Hypothalamus (tissue), 51 donors: ENCODE measurements around the gene KSR2.
"Not testable (repeated sequence)": the region's sequence is repeated elsewhere in the genome, so short reads cannot be mapped to it uniquely, and the experiment has no call there.

ENCODE experiments used
- DNase-seq, 51 donors: peaks; one replicate each; lab custom pipeline; 2025; lab: John Stamatoyannopoulos, UW

The KSR2 gene

DNA sequence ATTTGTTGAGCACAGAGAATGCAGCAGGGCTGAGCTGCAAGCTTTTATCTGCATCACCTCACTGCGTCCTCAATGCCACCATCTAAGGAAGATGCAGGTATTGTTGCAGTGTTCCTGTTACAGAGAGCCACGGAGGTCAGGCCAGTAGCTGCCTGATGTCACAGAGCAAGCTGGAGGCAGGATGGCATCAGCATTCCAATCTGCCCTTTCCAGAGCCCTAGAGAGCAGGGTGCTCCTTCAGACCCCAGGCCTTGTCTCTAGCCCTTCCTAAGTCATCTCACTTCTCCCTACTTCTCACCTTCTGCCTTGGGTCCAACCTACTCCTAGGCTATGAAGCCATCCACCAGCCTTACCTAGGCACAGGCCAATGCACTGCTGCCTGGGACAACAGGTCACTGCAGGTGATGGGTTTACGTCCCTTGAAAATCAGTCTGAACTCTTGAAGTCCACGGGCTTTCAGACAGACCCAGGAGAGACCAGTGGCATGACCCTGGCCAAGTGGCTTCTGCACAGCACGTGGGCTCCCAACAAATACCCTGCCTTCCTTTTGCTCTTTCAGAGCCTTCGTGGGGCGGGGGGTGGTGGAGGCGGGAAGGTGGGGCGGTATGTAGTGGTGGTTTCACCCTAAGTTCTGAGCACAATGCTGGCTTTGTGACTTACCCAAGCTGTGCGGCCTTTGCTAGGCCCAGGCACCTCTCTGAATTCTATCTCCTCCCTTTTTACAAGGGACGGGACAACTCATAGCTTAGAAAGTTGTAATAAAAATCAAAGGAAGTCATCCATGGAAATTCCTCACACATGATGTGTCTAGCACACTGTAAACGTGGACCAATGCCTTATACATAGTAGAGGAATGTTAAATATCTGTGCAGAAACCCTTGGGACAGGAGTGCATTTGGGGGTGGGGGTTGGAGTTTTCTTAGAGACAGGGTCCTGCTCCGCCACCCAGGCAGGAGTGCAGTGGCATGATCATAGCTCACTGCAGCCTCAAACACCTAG lies 136.0 kb downstream of the KSR2 start:
- DNase-seq, result no peak

DNA sequence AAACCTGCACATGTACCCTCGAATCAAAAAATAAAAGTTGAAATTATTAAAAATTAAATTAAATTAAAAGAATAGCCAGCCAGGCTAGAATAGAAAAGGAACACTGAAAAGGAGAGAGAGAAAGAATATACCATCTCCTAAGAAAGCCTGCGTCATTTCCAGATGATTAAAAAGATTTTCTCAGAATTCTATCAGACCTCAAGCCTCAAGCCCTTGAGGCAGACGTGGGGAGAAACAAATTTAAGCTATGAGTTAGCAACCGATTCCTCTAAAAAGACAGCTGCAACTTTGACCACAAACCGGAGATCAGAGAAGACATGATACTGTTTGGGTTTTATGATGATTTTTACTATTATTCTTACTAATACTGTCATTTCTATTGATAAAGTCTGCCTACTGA lies 138.3 kb downstream of the KSR2 start:
- DNase-seq, result no peak

DNA sequence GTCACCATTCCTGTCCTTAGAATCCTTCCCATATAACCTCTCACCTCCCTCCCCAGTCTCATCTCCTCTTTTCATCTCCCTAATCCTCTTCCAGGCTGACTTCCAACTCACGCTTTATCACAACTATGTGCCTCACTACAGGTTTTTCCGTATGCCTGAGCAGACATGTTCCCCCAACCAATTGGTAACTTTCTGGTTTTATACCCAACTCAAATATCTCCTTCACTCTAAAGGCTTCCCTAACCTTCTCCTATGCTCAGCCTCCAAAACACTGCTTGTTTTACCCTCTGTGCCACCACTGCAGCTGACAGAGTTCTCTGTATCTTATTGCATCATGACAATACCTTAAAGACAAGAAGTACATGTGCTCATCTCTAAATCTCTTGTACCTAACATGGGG lies 139.7 kb downstream of the KSR2 start:
- DNase-seq, result no peak

DNA sequence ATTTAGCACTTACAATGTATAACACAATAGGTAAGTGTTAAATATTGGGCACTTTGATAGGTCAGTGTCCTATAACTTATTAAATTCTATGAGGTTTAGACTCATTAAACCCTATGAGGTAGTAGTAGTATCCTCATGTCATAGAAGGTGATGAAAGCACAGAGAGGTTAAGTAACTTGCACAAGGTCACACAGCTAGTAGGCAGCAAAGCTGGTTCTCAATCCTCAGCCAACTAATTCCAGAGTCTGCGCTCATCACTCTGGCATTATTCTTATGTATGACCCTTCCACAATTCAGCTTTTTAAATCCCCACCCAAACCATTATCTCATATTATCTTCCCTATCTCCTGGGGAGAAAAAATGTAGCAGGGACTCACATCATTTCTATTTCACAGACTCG lies 141.1 kb downstream of the KSR2 start:
- DNase-seq, result no peak

DNA sequence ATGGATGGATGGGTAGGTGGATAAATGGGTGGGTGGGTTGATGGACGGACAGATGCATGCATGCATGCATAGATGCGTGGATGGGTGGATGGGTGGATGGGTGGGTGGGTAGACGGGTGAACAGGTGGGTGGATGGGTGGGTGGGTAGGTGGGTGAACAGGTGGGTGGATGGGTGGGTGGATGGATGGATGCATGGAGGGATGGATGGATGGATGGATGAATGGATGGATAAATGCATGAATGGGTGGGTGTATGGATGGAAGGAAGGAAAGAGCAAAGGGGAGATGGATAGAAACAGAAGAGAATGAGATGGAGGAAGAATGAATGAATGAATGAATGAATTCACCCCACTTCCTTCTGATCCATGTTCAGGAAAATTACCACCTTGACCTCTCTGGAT lies 143.0 kb downstream of the KSR2 start:
- no peak for DNase-seq

DNA sequence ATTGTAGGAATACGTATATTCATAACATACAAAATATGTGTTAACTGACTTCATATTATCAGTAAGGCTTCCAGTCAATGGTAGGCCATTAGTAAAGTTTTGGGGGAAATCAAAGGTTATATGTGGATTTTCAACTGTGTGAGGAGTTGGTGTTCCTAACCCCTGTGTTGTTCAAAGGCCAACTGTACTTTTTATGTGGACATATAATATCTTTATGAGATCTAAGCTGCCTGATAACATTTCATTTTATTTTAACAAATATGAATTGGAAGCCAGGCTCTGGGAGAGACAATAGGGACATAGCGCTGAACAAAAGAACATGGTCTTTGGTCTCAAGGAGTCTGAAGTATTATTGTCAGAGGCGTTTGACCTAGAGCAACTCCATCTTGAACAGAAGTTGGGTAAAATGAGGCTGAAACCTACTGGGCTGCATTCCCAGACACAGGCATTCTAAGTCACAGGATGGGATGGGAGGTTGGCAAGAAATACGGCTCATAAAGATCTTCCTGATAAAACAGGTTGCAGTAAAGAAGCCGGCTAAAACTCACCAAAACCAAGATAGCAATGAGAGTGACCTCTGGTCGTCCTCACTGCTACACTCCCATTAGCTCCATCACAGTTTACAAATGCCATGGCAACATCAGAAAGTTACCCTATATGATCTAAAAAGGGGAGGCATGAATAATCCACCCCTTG lies 147.2 kb downstream of the KSR2 start:
- DNase-seq, result no peak

DNA sequence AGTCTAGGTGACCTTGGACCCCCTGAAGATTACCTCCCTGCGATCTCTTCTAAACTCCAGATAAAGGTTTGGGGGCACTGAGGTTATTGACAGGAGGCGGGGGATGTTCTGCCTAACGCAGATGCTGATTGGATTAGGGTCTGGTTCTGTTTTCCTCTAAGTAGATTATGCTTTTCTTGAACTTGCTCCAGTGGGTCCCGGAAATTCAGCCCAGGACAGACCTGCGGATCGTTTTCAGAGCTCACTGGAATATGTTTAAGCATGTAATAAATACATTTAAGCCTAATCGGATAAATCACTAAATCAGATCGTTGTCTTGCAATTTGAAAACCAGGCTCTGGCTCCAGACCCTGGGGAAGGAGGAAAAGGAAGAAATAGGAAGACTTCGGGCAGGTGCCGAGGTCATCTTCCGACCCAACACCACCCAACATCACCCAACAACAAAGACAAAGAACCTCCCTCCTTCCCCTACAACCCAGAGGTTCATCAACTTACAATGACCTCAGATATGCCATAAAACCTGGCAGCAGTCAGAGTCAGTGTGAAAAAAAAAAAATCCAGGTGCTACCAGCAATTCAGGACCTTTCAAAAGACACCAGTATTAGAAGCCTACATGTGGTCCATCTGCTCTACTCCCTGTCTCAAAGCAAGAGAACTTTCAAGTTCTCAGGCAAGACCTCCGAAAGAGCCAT lies 148.4 kb downstream of the KSR2 start:
- no peak for DNase-seq

DNA sequence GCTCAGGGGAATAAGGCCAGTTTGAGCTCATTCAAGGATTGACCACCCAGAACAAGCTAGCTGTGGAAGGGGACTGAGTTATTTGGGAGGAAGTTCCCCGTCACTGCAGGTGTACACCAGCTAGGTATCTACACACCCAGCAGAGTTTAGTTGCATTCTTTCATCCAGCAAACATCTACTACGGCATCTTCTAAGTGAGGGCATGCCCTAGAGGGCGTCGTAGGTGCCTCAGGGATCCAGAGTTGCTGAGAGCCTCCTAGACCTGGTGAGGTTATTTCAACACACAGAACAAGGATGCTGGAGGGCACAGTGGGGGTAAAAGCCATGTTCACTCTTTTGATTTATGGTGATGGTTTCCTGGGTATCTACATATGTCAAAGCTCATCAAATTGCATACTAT lies 149.6 kb downstream of the KSR2 start:
- no peak for DNase-seq

DNA sequence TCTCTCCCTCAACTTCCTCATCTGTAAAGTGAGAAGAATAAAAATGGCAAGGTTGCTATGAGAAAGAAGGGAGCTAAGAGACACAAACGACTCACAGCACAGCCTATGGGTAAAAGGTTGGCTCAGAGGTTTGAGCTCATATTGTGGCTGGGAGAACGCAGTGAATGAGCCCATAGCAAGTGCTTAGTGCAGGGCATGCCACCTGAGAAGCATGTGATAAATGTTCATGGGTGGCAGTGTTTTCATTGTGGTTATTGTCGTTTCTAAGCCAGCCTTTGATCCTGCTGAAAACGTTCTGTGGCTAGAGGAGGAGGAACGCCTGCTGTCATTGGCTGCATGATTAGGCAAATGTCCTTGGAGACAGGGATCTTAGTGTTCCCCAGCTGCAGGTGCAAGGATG lies 150.4 kb downstream of the KSR2 start:
- peak in 6 of 51 donors; percentile 1 to 17 (median 2) for DNase-seq

DNA sequence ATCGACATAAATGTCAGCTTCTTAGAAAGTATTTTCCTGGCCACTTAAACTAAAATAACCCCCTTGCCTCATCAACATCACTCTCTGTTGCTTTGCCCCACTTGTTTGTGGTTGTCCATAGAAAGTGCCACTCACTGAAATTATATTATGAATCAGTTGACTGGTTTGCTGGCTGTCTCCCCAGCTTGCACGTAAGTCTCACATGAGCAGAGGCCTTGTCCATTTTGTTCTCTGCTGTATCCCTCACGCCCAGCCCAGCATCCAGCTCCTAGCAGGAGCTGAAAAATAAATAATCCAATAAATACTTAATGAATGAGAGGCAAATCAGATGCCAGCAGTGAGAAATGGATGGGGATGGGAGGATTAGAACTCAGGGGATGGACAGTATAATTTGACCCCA lies 159.3 kb downstream of the KSR2 start:
- DNase-seq, result no peak

DNA sequence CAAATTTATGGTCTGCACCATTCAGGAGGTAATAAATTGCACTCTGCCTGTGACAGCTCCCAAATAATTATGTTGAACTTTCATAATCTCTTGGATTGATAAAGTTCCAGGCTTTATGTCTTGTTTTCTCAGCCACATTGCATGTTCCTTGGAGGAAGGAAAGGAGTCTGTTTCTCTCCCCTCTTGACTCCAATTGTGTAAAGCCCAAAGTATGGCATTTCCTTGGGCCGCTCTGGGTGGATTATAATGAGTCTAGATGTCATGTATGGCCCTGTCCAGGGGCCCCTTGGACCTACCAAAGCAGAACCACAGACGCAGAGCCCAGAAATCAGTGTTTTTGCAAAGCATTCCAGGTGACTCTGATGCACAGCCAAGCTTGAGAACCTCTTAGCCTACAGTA lies 160.8 kb downstream of the KSR2 start:
- no peak for DNase-seq

DNA sequence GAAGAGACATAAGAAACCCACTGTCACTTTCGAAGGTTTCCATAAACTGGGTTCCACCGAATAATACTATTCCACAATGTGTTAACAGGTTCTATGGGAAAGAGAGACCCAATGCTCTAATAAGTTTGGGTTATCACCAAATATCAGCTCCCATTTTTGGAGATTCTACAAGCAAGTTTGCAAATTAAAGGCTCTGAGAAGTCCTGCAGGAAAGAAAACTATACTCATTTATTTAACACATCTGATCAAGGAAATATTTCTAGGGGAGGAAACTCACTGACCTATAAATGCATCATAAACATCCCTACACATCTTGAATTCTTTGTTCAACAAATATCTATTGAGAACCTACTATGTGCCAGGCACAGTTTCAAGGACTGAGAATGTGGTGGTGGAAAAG lies 161.4 kb downstream of the KSR2 start:
- no peak for DNase-seq

DNA sequence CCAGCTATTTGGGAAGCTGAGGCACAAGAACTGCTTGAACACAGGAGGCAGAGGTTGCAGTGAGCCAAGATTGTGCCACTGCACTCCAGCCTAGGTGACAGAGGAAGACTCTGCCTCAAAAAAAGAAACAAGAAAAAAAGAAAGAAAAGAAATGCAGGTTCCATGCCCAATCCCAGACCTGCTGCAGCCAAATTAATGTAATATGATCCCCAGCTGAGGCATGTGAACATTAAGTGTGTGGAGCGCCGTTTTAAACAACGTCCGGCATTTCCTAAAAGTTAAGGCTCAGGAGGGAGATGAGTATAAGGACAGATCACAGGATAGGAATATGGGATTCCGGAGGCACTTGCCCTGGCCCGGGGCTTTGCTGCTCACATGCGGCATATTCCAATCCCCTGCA lies 162.9 kb downstream of the KSR2 start:
- DNase-seq, result no peak

DNA sequence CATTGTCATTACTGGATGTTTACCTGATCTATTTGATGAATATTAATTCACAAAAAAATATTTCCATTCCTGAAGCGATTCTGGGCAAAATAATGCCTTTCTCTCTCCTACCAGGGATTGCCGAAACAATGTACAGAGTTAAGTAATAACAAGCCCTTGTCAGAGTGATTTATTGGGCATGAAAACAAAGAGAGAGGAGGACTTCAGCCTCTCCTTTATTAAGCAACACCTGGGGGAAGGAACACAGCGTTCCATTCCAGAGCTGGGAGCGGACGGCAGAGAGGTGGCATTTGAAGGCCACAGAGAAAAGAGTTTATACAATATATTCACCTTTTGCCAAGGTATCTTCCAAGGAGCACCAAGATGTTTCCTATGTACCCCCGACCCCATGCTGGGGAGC lies 165.8 kb downstream of the KSR2 start:
- no peak for DNase-seq

DNA sequence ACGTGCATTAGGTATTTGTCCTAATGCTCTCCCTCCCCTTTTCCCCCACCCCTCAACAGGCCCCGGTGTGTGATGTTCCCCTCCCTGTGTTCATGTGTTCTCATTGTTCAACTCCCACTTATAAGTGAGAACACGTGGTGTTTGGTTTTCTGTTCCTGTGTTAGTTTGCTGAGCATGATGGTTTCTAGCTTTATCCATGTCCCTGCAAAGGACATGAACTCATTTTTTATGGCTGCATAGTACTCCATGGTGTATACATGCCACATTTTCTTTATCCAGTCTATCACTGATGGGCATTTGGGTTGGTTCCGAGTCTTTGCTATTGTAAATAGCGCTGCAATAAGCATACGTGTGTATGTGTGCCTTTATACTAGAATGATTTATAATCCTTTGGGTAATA lies 168.1 kb downstream of the KSR2 start:
- DNase-seq, result not testable (repeated sequence)

DNA sequence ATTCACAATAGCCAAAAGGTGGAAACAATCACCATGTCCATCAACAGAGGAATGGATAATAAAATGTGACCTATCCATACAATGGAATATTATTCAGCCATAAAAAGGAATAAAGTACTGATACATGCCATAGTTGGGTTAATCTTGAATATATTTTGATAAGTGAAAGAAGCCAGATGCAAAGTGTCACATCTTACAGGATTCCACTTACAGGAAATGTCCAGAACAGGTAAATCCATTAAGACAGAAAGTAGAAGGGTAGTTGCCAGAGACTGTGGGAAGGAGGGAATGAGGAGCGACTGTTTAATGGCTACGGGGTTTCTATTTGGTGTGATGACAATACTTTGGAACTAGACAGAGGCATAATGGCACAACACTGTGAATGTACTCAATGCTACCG lies 171.6 kb downstream of the KSR2 start:
- DNase-seq, result no peak

DNA sequence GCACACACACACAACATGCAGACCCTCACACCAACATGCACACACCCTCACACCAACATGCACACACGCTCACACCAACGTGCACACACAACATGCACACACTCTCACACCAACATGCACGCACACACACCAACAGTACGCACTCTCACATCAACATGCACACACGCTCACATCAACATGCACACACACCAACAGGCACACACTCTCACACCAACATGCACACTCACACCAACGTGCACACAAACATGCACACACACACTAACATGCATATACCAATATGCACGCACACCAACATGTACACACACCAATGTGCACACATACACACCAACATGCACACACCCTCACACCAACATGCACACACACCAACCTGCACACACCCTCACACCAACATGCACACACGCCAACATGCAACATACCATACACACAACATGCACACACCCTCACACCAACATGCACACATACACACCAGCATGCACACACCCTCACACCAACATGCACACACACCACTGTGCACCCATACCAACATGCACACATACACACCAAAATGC lies 175.8 kb downstream of the KSR2 start:
- DNase-seq, result no peak

DNA sequence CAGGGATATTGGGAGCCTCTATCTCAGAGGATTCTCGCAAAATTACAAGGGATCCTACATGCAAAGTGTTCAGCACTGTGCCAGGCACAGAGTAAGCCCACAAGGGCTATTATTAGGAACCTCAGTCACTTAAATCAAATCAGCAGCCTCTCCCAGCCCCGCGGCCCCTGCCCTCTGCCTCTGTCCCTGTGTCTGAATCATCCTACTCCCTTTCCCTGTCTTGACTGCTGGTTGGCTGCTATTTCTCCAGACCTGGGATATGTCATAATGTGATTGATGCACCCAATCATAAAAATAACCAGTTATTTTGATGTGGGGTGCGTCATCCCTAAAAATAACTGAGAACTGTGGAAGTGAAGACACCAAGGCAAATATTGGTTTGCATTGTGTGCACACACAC lies 176.3 kb downstream of the KSR2 start:
- DNase-seq, result no peak

DNA sequence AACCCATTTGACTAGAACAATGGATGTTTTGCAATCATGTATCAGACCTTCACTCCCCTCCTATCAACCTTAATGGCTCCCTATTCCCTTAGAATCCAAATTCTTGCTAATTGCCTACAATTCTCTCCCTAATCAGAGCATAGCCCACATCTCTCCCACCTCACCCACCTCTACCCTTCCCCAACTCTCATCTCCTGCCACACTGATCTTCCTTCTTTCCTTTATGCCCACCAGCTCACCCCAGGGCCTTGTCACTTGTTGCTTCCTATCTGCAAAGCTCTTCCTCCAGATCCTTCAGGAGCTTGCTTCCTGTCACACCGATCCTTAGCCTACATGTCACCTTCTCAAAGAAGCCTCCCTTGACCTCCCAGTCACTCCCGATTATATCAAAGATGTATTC lies 177.8 kb downstream of the KSR2 start:
- no peak for DNase-seq

DNA sequence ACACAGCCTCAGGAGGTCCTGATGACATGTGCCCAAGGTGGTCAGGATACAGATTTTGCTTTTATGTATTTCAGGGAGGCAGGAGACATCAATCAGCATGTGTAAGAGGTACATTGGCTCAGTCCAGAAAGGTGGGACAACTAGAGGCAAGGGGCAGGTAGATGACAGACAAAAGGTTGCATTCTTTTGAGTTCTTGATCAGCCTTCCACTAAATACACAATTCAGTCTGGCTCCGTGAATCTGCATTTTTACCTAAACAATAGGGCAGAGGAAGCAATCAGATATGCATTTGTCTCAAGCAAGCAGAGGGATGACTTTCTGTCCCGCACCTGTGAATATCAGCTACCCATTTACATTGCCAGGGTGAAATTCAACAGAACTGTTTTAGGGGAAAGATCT lies 178.6 kb downstream of the KSR2 start:
- DNase-seq, result no peak
